Fibroblast of peridontal ligament (primary cell): ENCODE measurements around the gene MRPL20.
A peak's percentile ranks its signal among the peaks of the same experiment; 100 is the strongest.
"Not testable (repeated sequence)": the region's sequence is repeated elsewhere in the genome, so short reads cannot be mapped to it uniquely, and the experiment has no call there.

Experiments
- DNase-seq: peaks from one replicate; pipeline ENCODE4 v3.0.0-alpha.2; 2010; ENCODE audit errors: extremely low read depth

Gene MRPL20

DNA sequence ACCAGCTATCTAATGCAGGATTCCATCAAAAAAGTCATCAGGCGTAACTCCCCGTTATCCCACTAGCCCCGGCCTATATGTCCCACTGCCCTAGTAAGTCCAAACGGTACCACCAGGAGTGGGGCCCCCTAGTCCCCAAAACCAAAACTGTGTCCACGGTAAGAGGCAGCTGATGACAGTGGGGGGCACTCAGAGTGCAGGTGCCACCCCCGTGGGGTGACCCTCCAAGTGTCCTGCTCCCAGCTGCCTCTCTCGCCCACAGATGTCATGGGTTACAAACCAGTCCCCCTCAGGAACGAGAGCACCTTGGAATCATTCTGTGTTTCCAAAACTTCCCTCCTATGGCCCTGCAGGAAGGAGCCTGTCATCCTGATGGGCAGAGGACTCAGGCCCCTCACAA is 21.2 kb downstream of the MRPL20 start:
- DNase-seq: no peak

DNA sequence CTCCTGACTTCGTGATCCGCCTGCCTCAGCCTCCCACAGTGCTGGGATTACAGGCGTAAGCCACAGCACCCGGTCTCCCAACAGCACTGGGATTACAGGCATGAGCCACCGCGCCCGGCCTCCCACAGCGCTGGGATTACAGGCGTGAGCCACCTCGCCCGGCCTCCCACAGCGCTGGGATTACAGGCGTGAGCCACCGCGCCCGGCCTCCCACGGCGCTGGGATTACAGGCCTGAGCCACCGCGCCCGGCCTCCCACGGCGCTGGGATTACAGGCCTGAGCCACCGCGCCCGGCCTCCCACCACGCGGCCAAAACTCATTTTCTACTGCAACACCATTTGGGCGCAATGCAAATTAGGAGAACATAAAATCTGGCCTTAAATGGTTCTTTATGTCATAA is 21.8 kb downstream of the MRPL20 start:
- DNase-seq: not testable (repeated sequence)

DNA sequence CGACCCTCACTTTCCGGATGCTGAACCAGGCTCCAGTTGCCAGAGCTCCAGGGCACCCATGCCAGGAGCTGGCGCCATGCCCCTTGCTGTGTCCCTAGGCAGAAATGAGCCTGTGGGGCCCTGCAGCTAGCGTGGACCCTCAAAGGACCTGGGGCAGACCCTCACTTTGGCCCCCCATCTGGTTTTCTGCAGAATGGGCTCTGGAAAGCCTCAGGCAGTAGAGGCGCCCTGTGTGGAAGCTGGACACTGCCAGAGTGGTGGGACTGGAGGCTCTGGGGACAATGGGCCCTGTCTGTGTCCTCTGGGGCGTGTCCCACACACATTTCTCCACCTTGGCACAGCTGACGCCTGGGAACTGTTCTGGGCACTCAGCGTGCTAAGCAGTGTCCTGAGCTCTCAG is 25.8 kb downstream of the MRPL20 start:
- no peak for DNase-seq

DNA sequence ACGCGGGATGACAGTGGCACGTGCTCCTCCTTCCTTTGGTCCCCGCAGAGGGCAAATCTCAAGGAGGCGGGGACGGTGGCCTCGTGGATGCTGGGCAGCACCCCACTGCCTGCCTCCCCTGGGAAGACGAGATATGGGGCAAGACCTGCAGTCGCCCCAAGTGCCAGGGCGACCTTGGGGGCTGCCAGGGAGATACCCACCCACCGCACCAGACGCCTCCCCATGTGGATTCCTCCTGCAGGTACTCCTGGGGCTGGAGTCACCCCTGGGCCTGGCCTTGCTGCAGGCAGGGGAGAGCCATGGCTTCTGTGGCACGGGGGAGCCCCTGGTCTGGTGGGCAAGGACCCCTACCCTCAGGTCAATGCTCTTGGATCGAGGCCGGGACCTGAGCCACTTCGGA is 26.2 kb downstream of the MRPL20 start:
- DNase-seq: no peak

DNA sequence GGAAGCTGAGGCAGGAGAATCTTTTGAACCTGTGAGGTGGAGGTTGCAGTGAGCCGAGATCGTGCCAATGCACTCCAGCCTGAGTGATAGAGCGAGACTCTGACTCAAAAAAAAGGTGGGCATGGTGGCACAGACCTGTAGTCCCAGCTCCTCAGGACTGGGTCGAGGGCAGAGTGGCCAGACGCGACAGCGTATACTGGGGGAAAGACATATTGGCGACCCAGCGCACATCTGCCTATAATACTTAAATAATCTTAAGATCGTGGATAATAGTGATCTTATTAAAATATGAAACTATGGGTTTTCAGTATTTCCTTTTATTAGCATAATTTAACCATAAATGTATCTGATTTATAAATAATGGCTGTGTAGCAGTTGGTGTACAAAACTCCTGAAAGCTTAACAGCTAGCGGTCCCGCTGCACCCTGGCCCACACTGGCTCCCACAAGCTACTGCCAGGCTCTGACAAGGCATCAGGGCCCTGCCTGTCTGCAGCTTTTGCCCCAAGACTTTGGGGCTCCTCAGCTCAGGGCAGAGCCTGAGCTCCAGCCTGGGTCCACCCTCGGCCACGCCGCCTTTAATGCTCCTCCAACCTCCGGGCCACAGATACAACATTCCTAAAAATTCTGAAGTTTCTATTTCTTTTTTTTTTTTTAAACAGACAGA is 29.4 kb downstream of the MRPL20 start:
- no peak for DNase-seq

DNA sequence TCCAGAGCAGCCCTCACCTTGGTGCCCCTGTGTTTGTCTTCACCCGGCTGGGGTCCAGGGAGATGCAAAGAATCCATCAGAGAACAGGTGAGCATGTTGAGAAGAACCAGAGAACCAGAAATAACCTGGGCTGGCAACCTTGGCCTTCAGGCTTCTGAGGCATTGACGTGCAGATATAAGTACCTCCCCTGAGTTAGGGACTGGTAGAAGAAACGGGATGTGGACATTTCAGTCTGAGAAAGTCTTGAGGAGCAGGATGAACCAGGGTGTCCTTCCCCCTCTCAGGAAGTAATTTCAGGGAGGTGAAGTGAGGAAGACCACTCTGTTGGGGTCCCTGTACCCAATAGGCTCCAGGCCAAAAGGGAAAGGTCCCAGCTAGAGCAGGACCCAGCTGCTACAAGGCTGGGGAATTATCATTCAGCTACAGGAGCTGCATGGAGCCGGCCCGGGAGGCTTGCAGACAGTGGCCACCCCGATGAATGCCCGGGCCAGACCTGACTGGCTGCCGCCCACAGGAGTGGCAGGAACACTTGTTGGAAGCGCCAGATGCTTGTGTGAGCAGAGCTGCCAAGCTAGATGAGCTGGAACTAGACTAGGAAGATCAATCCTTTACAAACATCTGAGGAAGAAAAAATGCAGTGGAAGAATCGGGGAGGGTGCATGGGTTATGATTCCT is 30.4 kb downstream of the MRPL20 start:
- no peak for DNase-seq

DNA sequence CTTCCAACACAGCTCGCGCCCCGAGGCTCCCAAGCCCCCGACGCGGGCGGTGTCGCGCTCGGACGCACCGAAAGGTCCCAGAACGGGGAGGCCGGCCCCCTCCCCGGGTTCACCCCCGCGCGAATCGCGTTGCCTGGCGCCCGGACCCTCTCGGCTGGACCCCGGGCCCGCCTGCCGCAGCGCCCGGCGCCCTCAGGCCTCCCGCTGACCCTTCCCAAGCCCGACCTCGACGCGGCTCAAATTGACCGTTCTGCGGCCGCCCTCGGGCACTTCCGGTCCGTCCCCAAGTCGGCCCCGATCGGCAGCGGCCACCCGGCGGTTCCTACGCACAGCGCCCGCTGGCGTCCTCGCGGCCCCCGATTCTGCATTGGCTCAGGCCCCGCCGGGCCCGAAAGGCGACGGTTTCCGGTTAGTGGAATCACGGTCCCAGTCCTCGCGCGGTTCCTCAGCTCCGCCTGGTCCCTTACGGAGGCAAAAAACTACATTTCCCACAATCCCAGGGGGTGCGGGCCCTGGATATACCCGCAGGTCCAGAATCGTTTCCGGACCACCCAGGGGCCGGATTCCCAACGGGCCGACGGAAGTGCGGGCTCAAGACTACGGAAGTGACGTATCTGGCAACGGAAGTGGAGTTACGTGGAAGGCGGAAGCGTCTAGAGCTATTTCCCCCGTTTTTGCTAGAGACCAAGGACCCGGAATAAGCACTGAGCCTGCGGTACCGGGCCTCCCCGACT is 32.0 kb downstream of the MRPL20 start, which contains the start of gene AURKAIP1:
Gene AURKAIP1 (minus strand): TSS at position 279 of the 734 bp plus-strand sequence. CDS start 451 bp downstream, outside the sequence.
- peak; percentile 100 for DNase-seq

DNA sequence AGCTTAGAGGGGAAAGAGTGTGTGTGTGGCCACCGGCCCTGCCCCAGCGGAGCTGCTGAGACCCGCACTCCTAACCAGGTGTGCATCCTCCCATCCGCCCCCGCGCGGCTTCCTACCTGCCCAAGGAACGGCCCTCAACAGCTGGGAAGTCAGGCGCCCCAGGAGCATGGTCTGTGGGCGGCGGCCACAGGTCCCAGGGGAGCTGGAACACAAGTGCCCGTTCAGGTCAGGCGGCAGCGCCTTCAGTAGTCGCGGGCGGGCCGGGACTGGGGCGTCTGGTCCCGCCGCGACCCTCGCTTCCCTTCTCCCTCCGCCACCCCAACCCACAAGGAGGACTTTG is 32.5 kb downstream of the MRPL20 start:
- no peak for DNase-seq

DNA sequence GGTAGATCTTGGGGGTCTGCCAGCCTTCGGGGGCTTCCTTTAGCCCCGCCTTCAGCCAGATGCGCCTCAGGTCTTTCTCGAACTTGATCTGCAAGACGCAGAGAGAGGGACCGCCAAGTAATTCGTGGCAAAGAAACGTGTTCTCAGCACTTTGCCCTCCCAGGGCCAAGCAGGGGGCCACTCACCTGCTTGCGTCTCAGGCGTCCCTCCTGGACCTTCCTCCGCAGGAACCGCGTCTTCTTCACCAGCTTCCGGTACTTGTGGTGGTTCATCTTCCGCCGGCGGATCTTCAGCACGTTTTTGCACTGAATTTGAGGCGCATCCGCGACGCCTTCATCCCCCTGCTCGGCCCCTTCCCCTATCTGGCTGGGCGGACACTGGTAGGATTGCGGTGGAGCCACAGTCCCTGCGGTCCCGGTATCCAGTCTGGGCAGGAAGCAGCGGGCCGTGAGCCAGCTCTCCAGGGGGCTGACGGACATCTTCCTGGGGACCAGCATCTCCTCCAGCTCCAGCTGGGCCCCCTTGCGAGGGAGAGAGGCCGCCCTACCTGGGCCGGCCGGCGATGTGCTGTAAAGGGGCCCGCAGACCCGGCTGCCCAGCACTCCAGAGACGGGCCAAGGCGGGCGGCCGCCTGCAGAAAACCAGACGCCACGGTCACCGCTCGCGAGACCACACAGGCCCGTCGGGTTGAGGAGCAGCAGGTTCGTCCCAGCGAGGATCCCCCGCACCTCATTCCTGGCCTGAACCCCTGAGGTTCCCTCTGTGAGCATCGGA is 33.1 kb downstream of the MRPL20 start:
- DNase-seq: no peak

DNA sequence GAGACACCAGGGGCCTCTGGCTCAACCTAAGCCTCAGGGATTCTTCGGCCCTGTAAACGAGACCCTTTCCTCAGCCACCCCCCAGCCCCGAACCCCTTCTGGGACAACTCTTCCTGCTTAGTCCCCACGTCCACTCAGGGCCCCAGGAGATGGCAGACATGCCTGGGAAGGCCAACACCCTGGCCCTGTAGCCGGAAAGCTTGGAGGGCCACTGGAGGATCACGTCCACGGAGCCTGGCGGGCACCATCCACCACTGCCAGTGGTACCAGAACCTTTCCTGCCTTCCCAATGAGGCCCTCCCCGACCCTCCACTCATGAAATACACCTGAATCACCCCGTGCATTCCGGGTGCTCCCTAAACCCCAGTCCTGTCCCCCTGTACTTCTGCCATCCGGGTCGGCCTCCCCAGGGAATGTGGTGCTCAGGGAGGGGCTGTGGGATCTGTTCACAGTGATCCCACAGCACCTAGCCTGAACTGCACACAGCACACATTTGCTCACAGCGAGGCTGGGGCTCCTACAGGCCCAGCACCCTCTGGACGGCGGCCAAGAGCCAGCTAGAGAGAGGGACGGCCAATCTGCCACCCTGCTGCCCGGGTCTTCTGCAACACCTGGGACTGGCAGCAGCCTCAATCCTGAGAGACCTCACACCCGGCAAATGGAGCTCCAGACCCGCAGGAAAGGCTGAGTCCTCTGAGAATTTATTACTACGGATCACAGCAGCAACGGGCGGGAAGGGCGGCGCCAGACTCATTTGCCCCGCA is 33.9 kb downstream of the MRPL20 start:
- no peak for DNase-seq

DNA sequence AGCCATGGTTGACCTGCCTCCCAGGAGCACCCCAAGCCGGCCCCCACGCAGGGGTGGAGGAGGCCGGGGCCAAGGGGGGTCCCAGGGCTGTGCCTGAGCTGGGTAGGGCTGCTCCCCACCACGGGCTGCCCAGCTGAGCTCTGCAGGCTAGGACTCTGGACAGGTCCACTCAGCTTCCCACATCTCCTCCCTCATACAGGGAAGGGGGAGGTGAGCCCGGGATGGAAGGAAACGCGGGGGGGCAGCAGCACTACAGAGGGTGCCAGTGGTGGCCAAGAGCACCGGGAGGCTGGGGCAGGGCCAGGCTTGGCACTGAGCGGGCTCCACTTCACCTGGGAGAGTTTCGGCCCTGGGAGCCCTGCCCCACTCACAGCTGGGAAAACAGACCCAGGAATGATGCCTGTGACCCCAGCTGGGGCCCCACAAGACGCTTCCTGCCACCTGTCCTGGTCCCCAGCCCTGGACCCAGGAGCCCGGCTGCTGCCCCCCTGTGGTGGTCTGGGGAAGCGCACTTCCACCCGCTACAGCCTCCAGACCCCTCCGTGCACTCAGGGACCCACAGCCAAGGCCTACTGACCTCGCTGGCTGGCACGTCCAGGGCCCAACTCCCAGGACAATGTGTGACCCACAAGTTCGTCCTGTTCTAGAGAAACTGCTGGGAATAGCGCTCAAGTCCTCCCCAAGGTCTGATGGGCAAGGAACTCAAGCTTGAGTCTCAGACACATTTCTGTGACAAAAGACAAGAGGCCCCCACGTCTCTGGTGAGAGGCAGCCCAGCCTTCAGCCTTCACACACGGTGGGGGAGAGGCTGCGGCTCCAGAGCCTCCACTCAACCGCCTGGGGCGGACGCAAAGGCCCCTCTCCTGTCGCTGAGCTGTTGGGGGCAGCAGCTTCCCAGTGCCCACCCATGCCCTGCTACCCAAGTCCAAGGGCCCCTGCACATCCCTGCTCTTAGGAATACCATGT is 35.1 kb downstream of the MRPL20 start:
- peak; percentile 51 for DNase-seq

DNA sequence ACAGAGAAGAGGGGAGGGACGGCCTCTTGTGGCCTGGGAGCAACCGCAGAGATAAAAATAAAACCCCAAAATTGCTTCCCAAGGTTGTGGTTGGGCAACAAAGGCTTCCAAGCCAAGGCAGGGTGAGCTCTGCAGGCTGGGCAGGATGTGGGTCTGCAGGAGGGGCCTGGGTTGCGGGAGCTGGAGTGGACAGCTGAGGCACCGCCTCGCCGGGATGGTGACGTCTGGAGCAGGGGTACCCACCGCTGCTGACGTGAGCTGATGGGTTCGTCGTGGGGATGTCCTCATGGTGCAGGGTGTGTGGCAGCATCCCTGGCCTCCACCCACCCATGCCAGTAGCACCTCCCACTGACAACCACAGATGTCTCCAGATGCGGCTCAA is 35.7 kb downstream of the MRPL20 start:
- DNase-seq: peak; percentile 86

DNA sequence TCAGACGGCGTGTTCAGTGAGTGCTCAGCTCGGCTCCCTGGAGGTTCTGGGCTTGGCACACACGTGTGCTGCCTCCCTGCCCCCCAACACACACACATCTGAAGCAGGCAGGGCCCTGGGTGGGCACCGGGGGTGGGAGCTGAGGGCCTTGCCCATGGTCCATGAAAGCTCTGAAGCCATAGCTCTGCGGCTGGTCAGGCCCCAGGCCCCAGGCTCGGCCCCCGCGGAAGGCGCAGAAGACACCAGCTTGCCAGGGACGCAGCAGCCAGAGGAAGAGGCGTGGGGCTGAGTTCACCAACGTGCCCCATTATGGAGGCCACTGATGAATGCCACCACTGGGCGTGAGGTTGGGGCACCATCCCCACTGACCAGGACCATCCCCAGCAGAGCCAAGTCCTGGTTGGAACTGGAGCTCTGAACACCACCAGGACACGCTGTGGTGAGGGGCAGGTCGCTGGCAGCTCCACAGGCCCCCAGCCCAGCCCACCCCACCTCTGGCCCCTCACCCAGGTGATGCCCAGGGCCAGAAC is 36.3 kb downstream of the MRPL20 start:
- no peak for DNase-seq

DNA sequence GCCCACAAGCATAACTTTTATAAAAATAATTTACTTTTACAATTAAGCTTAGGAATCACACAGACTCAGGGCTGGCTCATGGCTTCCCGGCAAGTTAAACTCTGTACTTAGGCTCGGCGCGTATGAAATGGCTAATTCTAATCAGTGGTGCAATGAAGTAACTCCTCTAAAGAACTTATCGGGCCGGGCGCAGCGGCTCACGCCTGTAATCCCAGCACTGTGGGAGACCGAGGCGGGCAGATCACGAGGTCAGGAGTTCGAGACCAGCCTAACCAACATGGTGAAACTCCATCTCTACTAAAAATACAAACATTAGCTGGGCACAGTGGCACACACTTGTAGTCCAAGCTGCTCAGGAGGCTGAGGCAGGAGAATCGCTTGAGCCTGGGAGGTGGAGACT is 37.0 kb downstream of the MRPL20 start:
- not testable (repeated sequence) for DNase-seq

DNA sequence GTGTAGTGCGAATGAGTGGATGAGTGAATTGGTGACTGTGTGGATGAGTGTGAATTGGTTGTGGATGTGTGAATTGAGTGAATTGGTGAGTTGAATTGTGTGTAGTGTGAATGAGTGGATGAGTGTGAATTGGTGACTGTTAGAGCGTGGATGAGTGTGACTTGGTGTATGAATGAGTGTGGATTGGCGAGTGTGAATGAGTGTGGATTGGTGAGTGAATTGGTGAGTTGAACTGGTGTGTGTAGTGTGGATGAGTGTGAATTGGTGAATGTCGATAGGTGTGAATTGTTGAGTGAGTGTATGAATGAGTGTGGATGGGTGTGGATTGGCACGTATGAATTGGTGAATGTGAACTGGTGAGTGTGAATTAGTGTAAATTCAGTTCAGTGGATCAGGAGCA is 39.8 kb downstream of the MRPL20 start:
- no peak for DNase-seq

DNA sequence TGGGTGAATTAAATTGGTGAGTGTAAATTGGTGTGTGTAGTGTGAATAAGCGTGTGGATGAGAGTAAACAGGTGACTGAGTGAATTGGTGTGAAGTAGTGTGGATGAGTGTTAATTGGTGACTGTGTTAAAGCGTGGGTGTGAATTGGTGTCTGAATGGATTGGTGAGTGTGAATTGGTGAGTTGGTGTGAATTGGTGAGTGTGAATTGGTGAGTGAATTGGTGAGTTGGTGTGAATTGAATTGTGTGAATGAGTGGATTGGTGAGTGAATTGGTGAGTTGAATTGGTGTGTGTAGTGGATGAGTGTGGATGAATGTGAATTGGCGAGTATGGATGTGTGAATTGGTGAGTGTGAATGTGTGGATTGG is 40.4 kb downstream of the MRPL20 start:
- DNase-seq: no peak

DNA sequence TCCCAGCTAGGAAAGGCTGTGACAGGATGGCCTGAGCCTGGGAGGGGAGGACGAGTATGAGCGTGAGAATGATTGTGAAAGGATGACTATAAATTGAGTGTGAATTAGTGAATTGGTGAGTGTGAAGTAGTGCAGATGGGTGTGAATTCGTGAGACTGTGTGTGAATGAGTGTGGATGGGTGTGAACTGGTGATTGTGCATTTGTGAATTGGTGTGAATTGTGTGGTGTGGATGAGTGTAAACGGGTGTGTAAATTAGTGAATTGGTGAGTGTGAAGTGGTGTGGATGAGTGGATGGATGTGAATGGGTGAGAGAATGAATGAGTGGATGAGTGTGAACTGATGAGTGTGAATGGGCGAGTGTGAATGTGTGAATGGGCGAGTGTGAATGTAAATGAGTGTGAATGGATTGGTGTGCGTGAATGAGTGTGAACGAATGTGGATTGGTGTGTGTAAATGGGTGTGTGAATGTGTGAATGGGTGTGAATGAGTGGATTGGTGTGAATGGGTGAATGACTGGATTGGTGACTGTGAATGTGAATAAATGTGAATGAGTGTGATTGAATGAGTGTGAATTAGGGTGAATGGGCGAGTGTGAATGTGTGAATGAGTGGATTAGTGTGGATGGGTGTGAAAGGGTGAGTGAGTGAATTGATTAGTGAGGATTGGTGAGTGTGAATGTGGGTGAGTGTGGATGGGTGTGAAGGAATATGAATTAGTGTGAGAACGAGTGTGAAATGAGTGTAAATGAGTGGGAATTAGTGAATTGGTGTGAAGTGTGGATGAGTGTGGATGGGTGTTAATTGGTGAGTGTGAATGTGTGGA is 41.0 kb downstream of the MRPL20 start:
- DNase-seq: no peak

DNA sequence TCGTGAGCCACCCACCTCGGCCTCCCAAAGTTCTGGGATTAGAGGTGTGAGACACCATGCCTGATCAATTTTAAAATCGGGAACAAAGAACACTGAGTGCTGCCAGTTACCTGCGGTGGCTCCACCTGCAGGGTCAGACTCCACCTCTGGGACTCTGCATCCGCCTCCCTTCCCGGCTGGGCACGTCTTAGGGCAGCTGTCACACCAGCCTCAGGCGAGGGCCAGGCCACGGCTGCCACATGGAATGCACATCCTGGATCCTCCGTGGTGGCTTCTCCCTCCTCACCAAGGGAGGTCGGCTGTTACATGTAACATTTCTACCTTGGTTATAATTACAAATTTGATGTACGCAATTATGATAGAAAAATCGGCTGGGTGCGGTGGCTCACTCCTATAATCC is 42.8 kb downstream of the MRPL20 start:
- DNase-seq: no peak

DNA sequence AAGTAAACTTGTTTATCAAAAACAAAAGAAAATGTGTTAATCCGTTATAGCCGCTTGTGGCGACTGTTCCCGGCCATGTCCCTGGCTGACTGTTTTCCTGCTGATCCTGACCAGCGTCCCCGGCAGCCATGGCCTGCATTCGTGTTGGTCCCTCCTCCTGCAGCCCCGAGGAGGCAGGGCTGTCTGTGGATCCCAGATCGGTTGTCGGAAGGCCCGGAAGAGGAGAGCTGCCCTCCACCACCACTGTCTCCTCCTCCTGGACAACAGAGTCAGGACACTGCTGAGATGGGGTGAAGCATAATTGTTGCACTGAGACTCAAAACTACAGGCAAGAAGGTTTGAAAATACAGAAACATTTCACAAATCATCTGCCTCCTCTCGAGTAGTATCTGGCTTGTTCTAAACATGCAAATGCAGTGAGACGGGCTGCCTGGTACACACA is 45.1 kb downstream of the MRPL20 start:
- DNase-seq: peak; percentile 87
